Measurements from ENCODE around the gene SH3GL1.
"Not testable (repeated sequence)": the region's sequence is repeated elsewhere in the genome, so short reads cannot be mapped to it uniquely, and the experiment has no call there.

SH3GL1 gene

DNA sequence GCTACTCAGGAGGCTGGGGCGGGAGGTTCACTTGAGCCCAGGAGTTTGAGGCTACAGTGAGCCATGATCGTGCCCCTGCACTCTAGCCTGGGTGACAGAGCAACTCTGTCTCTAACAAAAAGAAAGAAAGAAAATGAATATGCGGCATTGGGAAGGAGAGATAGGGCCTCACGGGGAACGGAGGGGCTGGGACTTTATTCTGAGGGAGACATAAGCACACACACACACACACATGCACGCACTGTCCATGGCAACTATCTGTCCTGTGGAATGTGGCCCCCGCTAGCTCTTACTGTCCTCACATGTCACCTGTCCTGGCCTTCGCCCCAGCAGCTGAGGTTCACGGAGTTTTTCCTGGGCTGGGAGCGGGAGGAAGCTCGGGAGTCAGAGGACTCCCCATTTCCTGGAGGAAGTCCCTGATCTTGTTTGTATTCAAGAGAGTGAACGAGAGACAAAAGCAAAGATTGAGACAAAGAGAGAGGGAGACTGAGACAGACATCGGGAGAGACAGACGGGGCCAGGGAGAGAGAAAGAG lies 62.4 kb downstream of the SH3GL1 start:
- Histone ChIP-seq H3K27me3 (ENCODE audit: insufficient read depth, low read depth, severe bottlenecking) (no peaks in the 10 kb centered on the region), H3K27ac (peak overlapping the region; percentile 66), H3K36me3 (no peaks in the 10 kb centered on the region), H3K4me3 (ENCODE audit: low read depth, low read length) (peak overlapping the region; percentile 47), H3K9me3 (ENCODE audit: severe bottlenecking) (no peaks in the 10 kb centered on the region)
- TF ChIP-seq CTCF (IDR thresholded peaks at IDR 0.05; ENCODE audit: low read depth, low read length): no peak
- no peak for DNase-seq

- TF ChIP-seq CTCF (IDR thresholded peaks at IDR 0.05; ENCODE audit: low read depth, low read length): no peak
- no peaks in the 10 kb centered on the region for H3K27me3 ChIP-seq (ENCODE audit: insufficient read depth, low read depth, severe bottlenecking)
- DNase-seq: no peak
- no peaks in the 10 kb centered on the region for H3K9me3 ChIP-seq (ENCODE audit: severe bottlenecking)
- H3K36me3 ChIP-seq: no peaks in the 10 kb centered on the region
- no peak overlapping the region for H3K27ac ChIP-seq
- no peak overlapping the region for H3K4me3 ChIP-seq (ENCODE audit: low read depth, low read length)
Observed at GRCh38 chr19:4334929-4335570, 65.3 kb downstream of the SH3GL1 start.

DNA sequence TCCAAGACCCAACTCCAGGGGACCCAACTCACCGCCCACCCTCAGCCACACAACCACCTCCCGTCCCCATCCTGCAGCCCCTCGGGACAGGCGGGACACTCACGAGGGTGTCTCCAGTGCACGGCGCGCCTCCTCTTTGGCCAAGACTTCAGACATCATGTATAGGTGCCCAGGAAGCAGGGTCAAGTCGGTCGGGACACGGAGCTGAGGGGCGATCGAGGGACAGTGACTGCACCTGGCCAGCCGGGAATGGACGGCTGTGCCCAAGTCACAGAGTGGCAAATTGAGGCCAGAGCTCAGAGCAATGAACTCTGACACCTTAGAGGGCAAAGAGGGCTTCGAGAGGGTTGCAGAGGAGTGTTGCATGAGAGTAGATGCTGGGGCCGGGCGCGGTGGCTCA lies 70.5 kb downstream of the SH3GL1 start:
- no peak for TF ChIP-seq CTCF (IDR thresholded peaks at IDR 0.05; ENCODE audit: low read depth, low read length)
- Histone ChIP-seq H3K27ac (no peak overlapping the region), H3K27me3 (ENCODE audit: insufficient read depth, low read depth, severe bottlenecking) (no peaks in the 10 kb centered on the region), H3K9me3 (ENCODE audit: severe bottlenecking) (no peaks in the 10 kb centered on the region), H3K4me3 (ENCODE audit: low read depth, low read length) (no peak overlapping the region), H3K36me3 (no peaks in the 10 kb centered on the region)
- no peak for DNase-seq

DNA sequence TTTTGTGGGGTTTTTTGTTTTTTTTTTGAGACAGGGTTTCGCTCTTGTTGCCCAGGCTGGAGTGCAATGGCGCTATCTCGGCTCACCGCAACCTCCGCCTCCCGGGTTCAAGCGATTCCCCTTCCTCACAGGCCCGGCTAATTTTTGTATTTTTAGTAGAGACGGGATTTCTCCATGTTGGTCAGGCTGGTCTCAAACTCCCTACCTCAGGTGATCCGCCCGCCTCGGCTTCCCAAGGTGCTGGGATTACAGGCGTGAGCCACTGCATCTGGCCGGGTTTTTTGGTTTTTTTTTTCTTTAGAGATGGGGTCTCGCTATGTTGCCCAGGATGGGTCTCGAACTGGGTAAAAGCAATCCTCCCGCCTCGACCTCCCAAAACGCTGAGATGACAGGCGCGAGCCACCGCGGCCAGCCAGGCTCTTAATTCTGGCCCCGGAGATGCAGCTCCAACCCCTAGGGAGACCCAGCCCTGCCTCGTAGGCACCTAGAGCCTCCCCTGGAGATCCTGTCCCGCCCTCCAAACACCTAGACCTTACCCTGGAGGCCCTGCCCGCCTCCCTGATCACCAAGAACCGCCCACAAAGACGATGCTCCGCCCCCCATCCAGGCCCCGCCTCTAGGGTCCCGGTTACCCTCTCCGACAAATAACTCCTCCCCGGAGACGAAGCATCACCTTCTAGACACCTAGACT lies 71.2 kb downstream of the SH3GL1 start:
- H3K4me3 ChIP-seq (ENCODE audit: low read depth, low read length); DNase-seq; H3K36me3 ChIP-seq; H3K9me3 ChIP-seq (ENCODE audit: severe bottlenecking); H3K27me3 ChIP-seq (ENCODE audit: insufficient read depth, low read depth, severe bottlenecking); H3K27ac ChIP-seq: not testable (repeated sequence)

GRCh38 chr19:4328243-4328990 lies 71.9 kb downstream of the SH3GL1 start:
- H3K9me3 ChIP-seq (ENCODE audit: severe bottlenecking): no peaks in the 10 kb centered on the region
- H3K27me3 ChIP-seq (ENCODE audit: insufficient read depth, low read depth, severe bottlenecking): no peaks in the 10 kb centered on the region
- no peak overlapping the region for H3K27ac ChIP-seq
- TF ChIP-seq CTCF (IDR thresholded peaks at IDR 0.05; ENCODE audit: low read depth, low read length): no peak
- H3K4me3 ChIP-seq (ENCODE audit: low read depth, low read length): no peak overlapping the region
- no peaks in the 10 kb centered on the region for H3K36me3 ChIP-seq
- peak; percentile 41 for DNase-seq

GRCh38 chr19:4327877-4328242 lies 72.5 kb downstream of the SH3GL1 start:
- H3K36me3 ChIP-seq: no peaks in the 10 kb centered on the region
- no peaks in the 10 kb centered on the region for H3K9me3 ChIP-seq (ENCODE audit: severe bottlenecking)
- no peaks in the 10 kb centered on the region for H3K27me3 ChIP-seq (ENCODE audit: insufficient read depth, low read depth, severe bottlenecking)
- DNase-seq: no peak
- H3K27ac ChIP-seq: no peak overlapping the region
- no peak for TF ChIP-seq CTCF (IDR thresholded peaks at IDR 0.05; ENCODE audit: low read depth, low read length)
- H3K4me3 ChIP-seq (ENCODE audit: low read depth, low read length): no peak overlapping the region
